ENCODE measurements around the gene DSCAML1.

Gene DSCAML1

DNA sequence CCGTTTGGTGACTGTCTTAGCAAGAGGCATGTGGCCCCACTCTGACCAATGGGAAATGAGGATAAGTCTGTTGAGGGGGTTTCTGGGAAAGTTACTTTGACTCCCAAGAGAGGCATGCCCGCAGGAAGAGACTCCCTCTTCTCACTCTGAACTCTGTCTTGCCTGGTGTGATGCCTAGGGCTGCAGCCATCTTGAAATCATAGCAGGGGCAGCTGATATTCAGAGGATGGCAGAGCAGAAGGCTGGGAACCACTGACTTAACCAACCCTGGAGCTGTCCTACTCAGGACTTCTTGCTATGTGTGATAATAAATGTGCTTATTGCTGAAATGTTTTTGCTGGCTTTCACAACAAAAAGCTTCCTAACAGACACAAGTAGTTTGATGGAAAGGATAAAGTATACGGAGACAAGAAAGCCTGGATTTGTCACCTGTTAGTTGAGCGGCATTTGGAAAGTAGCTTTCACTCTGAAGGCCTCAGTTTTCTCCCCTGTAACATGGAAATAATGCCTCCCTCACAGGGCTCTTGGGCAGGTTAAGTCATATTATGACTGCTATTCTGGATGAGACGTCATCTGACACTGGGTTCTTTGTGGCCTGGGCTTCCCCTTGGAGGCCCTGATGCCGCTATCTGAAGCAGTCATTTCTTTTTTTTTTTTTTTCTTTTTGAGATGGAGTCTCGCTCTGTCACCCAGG lies 340.8 kb downstream of the DSCAML1 start:
- H3K4me1 ChIP-seq = no peaks in the 10 kb centered on the region
- intact Hi-C loops (cut with DNase I; ENCODE audit: low total_unique reads) = no loop called here
- no peak overlapping the region for H3K4me3 ChIP-seq
- no peaks in the 10 kb centered on the region for H3K36me3 ChIP-seq
- DNase-seq = peak in 1 of 2 donors; percentile 28
- H3K27ac ChIP-seq = no peak overlapping the region
- TF ChIP-seq, protein P1, sequence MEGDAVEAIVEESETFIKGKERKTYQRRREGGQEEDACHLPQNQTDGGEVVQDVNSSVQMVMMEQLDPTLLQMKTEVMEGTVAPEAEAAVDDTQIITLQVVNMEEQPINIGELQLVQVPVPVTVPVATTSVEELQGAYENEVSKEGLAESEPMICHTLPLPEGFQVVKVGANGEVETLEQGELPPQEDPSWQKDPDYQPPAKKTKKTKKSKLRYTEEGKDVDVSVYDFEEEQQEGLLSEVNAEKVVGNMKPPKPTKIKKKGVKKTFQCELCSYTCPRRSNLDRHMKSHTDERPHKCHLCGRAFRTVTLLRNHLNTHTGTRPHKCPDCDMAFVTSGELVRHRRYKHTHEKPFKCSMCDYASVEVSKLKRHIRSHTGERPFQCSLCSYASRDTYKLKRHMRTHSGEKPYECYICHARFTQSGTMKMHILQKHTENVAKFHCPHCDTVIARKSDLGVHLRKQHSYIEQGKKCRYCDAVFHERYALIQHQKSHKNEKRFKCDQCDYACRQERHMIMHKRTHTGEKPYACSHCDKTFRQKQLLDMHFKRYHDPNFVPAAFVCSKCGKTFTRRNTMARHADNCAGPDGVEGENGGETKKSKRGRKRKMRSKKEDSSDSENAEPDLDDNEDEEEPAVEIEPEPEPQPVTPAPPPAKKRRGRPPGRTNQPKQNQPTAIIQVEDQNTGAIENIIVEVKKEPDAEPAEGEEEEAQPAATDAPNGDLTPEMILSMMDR (IDR thresholded peaks at IDR 0.05) = no peak
- H3K27me3 ChIP-seq = peaks cover 0 to 17% of the 10 kb centered on the region in 2 donors
- peaks cover 0 to 10% (median 3%) of the 10 kb centered on the region in 3 donors for H3K9me3 ChIP-seq

DNA sequence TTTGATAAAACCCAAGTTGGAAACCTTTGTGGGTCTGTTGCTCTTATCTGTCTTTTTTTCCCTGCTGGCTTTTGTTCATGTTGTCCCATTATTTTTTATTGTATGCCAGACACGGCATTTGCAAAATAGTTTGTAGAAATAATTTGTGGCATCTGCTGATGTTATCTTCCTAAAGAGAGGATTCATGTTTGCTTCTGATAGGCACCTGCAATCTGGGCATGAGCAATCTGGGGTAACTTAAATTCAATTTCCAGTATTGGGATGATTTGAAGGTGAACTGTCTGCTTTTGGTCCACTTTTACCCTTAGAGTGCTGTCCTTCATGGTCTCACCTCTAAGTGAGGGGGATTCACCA lies 342.5 kb downstream of the DSCAML1 start:
- peaks cover 0 to 10% (median 3%) of the 10 kb centered on the region in 3 donors for H3K9me3 ChIP-seq
- H3K27me3 ChIP-seq = peaks cover 0 to 14% of the 10 kb centered on the region in 2 donors
- TF ChIP-seq, protein P1 (IDR thresholded peaks at IDR 0.05) = no peak
- no peaks in the 10 kb centered on the region for H3K4me1 ChIP-seq
- H3K4me3 ChIP-seq = no peak overlapping the region
- intact Hi-C loops (cut with DNase I; ENCODE audit: low total_unique reads) = no loop called here
- DNase-seq = no peak
- H3K27ac ChIP-seq = no peak overlapping the region
- H3K36me3 ChIP-seq = no peaks in the 10 kb centered on the region

DNA sequence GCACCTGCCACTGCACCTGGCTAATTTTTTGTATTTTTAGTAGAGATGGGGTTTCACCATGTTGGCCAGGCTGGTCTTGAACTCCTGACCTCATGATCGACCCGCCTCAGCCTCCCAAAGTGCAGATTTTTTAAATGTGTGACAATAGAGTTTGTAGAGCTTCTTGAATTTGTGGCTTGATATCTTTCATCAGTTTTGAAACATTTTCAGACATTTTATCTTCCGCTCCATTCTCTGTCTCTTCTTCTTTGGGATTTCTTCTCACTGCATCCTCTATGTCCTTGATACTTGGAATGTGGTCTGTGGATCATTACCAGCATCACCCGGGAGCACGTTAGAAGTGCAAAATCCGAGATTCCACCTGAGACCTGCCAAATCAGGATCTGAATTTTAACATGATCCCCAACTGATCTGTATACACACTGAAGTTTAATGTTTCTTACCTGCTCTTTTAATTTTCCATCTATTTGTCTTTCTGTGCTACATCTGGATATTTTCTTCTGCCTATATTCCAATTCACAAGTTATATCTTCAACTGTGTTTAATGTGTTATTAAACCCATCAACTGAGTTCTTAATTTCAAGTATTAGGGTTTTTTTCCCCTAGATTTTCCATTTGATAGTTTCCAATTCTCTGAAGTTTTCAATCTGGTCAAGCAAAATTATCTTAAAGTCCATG lies 343.0 kb downstream of the DSCAML1 start:
- Histone ChIP-seq H3K27ac (no peak overlapping the region), H3K9me3 (peaks cover 0 to 10% (median 3%) of the 10 kb centered on the region in 3 donors), H3K27me3 (peaks cover 0 to 9% of the 10 kb centered on the region in 2 donors), H3K36me3 (no peaks in the 10 kb centered on the region), H3K4me1 (no peaks in the 10 kb centered on the region), H3K4me3 (no peak overlapping the region)
- intact Hi-C loops (cut with DNase I; ENCODE audit: low total_unique reads) = no loop called here
- no peak for DNase-seq
- TF ChIP-seq, protein P1 (IDR thresholded peaks at IDR 0.05) = no peak

DNA sequence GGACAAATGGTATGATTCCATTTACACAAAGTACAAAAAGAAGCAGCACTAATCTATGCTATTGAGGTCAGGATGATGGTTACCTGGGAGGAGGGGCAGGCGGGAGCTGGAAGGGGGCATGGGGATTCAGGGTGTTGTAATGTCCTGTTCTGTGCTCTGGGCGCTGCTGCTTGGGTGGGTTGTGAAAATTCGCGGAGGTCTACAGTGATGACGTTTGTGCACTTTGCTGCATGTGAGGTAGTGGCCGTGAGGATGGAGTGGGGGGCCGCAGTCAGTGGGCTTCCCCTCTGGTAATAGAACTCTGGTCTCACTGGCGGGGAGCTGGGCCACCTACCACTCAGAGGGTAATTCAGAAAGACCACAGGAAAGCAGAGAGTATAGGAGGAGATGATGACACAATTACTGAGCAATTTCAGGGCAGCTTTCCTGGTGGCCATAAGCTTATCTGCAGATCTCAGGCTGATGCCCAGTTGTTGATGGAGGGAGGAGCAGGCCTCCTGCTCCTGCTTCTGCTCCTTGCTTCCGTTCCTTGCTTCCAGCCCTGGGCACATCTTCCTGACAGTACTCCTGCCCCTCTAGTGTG lies 347.8 kb downstream of the DSCAML1 start:
- Histone ChIP-seq H3K4me1 (no peaks in the 10 kb centered on the region), H3K4me3 (no peak overlapping the region), H3K27ac (no peak overlapping the region), H3K9me3 (peaks cover 0 to 7% (median 3%) of the 10 kb centered on the region in 3 donors), H3K27me3 (peaks cover 0 to 20% of the 10 kb centered on the region in 2 donors), H3K36me3 (no peaks in the 10 kb centered on the region)
- intact Hi-C loops (cut with DNase I; ENCODE audit: low total_unique reads) = no loop called here
- TF ChIP-seq, protein P1 (IDR thresholded peaks at IDR 0.05) = no peak
- DNase-seq = peak in 1 of 2 donors; percentile 31

DNA sequence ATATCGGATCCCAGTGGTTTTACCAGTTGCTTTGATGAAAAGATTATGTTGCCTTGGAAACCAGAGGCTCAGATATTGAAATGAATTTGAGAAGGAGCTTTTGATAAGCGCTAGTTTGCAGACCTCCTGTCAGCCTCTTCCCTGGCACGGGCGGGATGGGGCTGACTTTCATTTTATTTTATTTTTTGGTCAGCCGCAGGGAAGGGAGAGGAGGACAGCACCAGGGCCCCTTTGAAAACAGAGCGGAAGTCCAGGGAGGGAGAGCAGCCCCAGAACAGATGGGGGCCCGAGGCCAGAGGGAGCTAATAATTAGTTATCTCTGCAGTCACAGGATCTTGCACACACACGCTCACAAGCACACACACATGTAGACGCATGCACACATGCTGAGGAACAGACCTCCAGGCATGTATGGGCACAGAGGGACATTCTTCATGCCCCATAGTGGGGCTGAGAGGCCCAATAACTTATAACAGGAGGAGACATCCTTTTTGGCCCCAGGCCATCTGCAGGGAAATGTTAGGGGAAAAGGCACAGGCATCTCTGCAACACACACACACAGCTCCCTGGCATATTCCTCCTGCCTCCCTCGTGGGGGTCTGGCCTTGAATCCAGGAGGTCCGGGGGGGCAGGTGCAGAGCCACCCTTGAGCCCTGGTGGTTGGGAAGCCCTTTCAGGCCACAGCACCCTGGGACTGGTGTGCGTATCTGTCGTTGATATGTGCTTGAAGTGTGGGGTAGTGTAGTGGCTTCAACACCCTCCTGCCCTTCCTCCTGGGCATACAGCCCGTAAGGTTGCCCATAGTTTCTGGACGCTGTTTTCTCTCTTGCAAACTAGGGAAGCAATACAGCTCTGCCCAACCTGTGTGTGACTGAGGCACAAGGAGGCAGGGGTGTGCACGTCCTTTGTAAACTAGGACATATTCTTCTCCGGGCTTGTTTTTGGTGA lies 352.0 kb downstream of the DSCAML1 start:
- peaks cover 0 to 3% (median 0%) of the 10 kb centered on the region in 4 donors for H3K4me1 ChIP-seq
- no peak overlapping the region for H3K4me3 ChIP-seq
- peak in 1 of 2 donors; percentile 32 for DNase-seq
- no peaks in the 10 kb centered on the region for H3K36me3 ChIP-seq
- no peaks in the 10 kb centered on the region for H3K9me3 ChIP-seq
- peaks cover 0 to 41% of the 10 kb centered on the region in 2 donors for H3K27me3 ChIP-seq
- no peak overlapping the region for H3K27ac ChIP-seq
- TF ChIP-seq, protein P1 (IDR thresholded peaks at IDR 0.05) = no peak
- intact Hi-C loops (cut with DNase I; ENCODE audit: low total_unique reads) = no loop called here
